Suppressor macrophage (primary cell): ENCODE measurements around the gene HOXD3.

Experiments
- DNase-seq, 4 experiments: peaks; one replicate each; pipeline ENCODE4 v3.0.0-alpha.2; 2020 to 2022

HOXD3 gene

DNA sequence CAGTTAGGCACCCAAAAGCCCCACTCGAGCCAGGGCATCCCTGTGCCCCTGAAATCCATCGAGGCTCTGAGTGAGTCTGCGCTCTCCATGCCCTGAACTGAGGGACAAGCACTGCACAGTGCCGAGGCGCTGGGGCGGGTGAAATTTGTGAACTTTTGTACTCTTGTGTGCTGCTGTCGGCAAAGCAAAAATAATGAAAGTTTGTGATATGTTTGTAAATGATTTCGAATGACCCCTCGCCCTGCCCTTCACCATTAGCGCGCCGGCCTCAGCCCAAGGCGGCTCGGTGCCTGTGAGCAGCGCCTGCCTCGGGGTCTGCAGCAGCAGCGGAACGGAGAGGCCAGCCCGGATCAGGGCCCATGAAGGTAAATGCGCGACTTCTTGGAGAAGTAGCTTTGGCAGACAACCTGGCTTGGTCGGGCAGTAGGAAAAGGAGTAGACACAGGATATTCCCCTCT, 7.6 kb upstream of the HOXD3 start:
- no peak for DNase-seq

DNA sequence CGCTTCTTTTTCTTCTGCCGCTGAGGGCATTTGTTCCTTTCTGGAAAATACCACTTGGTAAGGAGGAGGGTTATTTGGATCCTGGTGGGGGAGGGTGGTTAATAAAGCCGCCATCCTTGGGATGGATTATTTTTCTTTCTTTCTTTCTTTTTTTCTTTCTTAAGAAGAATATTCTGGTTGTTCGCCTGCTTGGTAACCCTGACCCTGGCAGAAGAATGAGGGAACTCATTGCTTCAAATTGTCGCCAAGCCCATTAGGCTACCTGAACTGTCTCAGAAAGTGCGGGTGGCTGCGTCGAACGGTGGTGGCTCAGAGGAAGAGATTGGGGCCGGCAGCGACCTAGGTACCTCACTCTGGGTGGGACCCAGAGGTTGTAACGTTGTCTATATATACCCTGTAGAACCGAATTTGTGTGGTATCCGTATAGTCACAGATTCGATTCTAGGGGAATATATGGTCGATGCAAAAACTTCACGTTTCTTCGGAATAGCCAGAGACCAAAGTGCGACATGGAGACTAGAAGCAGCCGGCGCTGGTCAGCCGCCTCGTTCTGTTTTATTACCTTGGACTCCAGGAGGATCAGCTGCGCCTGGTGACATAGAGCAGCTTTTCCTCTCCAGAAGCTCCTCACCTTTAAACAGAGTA, 7.0 kb upstream of the HOXD3 start:
- DNase-seq: no peak

DNA sequence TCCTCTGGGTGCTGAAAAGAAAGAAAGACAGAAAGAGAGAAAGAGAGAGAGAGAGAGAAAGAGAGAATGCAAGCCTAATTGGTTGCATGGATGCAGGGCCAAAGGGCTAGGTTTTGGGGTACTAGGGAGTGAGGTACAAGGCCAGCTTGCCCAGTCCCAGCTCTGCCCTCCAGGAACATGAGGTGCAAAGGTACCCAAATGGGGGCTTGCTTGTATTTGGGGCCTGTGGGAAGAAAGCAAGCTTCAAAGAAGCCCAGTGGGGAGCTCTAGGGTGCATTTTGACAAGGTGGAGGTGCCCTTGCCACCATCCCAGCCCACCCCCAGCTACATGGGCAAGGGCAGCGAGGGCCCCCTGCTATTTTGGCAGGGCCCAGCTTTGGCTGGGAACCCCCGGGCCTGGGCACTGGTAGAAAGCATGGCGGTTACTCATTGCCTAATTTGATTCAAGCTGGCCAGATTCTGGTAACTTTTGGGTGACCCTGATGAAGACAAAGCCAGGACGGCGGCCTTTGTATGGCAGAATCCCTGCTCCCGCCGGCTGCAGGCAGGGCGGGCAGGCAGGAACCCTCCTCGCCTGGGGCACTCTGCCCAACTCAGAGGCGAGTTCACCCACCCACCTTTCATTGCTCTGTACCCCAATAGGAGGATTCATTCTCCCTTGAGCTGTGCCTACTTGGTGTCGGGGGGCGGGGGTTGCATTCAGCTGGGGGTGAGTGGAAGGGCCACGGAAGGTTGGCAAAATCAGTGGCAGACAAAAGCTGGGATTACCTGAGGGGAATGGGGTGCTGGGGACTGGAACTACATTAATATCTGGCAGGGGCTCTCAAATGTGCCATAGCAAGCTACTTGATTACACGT, 6.3 kb upstream of the HOXD3 start:
- no peak for DNase-seq

DNA sequence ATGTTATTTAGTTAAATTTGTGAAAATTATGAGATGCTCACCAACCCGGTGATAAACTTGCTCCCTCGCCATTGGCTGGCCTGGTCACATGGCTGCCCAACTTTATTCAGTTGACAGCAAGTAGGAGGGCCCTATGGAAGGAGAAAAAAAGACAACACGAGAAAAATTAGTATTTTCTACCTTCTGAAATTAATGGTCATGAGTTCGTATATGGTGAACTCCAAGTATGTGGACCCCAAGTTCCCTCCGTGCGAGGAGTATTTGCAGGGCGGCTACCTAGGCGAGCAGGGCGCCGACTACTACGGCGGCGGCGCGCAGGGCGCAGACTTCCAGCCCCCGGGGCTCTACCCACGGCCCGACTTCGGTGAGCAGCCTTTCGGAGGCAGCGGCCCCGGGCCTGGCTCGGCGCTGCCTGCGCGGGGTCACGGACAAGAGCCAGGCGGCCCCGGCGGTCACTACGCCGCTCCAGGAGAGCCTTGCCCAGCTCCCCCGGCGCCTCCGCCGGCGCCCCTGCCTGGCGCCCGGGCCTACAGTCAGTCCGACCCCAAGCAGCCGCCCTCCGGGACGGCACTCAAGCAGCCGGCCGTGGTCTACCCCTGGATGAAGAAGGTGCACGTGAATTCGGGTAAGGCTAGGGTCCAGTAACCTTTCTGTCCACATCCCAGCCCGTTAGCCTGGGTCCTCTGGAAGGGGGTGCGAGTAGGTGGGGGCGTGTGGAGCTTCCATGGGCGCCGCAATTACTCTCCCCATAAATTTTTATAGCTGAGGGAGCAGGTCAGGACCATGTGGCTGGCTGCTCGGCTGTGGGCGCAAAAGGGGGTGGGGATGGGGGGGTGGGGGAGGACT, 5.4 kb upstream of the HOXD3 start, which contains the start of gene HOXD4:
Gene HOXD4, plus strand, starts transcription at position 109 of the 846 bp plus-strand sequence. Its CDS starts 84 bp downstream, at position 193.
- DNase-seq: no peak

DNA sequence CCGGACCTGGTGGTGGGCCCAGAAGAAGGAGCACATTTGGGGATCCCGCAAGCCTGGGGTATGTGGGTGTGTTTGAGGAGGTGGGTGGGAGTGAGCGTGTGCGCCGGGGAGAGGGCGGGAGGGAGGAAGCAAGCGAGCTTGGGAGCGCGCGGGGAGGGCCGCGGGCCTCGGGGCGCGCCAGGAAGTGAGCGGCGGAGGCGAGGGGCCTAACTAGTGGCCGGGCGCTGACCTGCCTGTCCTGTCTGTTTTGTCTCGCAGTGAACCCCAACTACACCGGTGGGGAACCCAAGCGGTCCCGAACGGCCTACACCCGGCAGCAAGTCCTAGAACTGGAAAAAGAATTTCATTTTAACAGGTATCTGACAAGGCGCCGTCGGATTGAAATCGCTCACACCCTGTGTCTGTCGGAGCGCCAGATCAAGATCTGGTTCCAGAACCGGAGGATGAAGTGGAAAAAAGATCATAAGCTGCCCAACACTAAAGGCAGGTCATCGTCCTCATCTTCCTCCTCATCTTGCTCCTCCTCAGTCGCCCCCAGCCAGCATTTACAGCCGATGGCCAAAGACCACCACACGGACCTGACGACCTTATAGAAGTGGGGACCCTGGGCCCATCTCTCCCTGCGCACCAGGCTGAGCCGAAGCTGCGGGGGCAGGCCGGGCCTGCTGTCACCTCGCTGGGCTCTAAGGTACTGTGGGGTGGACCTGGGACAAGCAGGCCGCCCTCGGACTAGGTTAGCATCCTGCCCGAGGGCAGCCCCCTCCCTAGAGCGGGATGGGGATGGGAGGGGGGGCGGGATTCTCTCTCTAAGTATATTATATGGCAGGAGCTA, 4.5 kb upstream of the HOXD3 start:
- DNase-seq: no peak

DNA sequence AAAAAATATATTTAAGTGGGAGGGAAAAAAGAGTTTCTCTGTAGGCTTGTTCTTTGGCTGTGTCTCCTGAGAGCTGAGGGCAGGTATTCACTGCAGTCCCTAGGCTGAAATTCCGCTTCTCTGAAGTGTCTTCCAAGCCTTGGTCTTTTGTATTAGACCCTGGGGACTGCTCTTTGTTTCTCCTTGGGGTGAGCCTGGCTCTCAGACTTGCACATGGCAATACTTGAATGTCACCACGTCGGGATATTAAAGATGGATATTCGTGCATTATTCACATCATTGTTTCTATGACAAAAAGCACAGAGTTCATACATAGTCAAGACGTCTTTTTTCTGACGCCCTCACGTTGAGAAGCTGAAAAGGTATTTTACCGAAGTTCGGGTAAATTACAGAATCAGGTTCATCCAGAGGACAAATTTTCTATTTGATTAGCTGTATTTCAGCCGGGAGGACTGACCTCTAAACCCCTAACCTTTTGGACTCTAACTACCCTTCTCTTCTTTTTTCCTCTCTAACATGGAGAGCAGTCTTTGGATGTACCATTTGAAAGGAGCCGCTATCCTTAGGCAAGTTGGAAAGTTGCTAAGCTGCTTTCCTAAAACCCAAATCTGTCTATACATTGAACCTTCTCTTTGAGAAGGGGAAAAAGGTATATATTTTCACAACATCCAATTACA, 2.4 kb upstream of the HOXD3 start:
- DNase-seq: no peak

DNA sequence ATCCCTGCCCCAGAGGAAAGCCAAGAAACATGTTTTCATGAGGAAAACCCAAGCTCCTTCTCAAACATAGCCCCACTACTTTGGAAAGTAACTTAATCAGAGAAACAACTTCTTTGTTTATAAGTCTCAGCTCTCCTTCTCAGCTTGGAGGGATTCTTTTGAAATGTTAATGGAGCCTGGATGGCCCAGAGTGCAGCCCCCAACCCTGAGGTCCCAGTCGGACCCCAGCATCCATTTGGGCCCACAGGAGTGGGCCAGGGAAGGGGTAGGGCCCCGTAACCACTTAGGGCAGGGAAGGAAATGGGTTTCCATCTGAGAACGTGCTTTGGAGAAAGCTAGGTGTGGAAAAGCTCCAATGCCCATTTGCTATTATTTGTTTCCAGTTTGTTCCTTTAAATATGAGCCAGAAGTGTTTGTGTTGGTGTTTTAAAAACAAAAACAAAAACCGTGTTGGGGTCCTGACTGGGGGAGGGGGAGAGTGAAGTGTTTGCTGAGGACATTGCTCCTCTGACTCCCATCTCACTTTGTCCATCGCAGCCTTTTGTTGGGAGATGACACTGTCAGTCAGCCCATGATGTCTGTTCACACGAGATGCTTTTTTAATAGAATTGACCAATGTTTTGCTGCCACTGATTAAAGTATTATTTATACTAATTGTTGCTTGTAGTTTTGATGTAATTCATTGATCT, 1.6 kb upstream of the HOXD3 start:
- no peak for DNase-seq

DNA sequence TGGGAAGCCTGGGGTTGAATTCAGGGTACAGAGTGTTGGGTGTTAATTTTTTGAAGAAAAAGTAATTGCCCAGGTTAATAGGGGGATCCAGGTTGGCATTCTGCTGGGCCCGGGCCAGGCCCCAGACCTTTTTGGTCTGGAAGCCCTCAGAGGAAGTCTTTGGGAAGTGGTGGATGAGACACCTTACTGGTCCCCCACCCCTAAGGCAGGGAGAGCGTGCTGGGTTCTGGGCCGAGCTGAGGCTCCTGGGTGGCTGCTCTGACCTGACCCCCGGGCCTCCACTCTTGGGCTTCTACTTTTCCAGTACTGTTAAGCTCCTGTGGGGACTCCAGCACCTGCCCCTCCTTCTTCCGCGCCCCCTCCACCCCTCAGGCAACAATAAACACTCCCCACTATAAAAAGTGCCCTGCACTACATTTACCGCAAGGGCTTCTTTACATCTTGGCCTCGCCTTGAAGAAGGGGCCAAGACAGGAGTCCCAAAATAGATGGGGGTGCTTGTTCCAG, 753 bp upstream of the HOXD3 start:
- DNase-seq: no peak

DNA sequence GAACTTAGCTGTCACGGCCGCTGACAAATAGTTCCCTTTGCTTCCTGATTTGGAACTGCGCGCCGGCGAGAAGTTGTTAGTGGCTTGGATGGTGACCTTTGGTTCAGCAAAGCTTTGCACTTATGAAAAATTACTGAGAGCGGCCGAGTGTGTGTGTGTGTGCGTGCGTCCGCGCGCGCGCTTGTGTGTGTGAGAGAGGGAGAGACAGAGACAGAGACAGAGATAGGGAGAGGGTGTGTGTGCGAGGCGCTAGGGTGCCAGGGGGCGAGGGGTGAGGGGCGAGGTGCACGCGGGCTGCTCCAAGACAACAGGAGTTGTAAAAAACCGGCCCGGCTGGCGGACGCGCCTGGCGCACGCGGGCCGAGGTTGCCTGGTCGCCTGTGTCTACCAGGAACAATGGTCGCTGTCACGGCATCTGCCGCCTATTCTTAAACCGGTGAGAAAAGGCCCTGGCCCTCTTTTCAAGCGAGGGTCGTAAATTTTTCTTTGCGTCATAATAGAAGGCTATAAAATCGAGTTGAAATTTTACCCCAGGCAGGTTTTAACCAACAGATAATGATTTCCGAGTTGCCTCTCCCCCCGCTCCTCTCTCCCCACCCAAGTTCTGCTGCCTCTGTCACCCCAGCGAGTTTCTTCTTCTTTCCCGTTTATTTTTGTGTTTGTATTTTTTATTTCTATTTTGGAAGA, 535 bp downstream of the HOXD3 start:
- DNase-seq: no peak

DNA sequence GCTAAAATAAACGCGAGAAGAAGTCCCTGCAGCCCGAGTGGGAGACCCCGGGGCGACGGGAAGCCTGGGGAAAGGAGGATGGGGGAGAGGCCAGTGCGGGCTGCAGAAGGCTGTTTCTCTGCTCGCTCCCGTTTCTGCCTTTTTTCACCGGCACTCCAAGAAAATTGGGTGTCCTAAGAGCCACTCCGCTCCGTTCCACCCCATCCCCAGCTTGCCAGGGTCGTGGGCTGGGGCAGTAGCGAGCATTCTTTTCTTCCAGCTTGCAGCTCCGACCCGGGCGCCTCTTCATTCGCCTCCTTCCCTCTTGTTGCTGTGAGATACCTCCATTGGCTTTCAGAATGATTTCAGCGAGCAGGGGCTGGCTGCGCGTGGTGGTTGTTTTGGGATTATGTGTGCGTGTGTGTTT, 1.1 kb downstream of the HOXD3 start:
- no peak for DNase-seq

DNA sequence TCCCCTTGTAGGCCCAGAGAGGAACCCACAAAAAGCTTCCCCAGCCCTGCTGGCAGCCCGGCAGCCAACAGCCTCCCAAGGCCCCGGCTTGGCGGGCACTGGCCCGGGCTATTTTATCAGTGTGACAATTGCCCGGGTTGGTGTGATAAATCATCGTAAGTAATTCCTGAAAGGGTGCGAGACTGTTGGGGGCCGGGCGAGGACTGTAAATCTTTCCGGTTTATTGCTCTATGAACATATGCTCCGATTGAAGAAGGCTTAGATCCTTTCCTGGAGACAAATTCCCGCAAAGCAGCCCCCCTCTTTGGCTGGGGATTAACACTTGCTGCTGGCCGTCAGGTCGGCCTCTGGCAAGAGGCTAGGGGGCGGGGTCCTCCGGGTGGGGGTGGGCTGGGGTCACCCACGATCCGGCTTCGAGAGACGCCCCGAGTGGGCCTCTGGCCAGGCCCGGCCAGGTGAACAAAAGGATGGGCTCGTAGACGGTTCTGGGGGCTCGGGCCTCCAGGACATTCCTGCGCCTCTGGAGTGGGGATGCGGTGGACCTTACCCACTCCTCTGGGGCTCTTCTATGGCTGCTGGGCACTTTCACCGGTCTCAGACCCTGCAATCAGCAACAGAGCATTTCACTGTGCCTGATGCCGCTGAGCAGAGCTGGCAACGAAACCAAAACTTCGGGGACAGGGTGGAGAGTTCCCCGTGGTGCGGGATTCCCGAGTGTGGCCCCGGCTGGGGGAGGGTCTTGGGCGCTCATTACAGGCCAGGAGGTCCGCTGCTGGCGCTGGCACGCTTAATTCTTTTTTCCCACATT, 2.0 kb downstream of the HOXD3 start:
- DNase-seq: no peak

DNA sequence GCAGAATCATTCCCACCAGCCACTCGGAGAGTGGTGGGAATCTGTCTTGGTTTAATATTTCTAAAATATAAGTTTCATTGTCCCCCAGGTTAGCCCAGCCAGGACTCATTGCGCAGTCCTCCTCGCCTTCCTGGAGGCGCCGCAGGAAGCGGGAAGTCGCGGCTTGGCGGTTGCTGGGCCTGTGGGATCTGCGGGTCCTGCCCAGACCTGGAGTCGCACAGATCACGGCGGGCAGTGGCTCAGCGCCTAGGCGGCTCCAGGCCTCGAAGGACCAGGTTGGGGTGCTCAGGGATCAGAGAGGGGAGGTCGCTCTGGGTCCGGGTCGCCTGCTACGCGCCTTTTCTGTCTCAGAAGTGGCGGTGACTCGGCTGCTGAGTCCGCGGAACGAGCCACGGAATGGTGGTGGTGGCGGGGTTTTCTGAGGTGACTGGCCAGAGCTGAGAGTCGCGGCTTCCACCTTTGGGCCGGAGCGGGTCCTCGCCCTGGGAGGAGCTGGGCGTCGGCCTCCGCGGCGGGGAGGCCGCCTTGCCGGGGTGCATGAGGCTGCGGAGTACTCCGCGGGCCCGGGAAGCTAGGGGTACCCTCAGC, 2.6 kb downstream of the HOXD3 start:
- no peak for DNase-seq

DNA sequence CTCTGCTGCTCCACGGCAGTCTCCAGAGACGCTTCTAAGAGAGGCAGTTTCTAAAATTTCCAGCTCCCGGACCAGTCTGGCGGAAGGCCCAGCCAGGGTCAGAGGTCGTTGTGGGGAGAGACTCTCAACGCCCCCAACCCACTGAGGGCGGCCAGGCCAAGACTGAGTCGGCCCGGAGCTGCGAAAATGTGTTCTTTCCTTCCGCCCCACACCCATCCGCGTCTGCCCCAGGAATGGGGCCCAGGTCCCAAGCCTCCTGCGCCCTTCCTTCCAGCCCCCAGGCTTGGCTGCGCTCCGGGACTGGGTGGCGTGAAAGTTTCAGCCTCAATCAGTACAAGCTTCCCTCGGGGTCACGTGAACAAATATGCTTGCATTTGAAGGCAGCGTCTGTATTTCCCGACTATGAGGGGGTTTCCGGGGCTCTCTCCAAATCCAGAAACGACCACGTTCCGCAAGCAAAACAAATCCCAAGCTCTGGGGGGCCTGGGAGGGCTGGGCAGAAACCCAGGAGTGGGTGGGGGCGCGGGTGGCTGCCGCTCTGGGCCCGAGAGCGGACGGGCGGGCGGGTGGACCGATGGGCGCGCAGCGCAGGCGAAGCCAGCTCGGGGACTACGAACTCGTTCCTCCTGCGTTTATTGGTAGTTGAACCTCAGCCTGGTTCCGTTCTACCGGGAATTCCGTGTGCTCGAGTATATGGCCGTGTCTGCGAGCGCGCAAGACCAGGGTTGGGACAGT, 3.3 kb downstream of the HOXD3 start:
- no peak for DNase-seq

DNA sequence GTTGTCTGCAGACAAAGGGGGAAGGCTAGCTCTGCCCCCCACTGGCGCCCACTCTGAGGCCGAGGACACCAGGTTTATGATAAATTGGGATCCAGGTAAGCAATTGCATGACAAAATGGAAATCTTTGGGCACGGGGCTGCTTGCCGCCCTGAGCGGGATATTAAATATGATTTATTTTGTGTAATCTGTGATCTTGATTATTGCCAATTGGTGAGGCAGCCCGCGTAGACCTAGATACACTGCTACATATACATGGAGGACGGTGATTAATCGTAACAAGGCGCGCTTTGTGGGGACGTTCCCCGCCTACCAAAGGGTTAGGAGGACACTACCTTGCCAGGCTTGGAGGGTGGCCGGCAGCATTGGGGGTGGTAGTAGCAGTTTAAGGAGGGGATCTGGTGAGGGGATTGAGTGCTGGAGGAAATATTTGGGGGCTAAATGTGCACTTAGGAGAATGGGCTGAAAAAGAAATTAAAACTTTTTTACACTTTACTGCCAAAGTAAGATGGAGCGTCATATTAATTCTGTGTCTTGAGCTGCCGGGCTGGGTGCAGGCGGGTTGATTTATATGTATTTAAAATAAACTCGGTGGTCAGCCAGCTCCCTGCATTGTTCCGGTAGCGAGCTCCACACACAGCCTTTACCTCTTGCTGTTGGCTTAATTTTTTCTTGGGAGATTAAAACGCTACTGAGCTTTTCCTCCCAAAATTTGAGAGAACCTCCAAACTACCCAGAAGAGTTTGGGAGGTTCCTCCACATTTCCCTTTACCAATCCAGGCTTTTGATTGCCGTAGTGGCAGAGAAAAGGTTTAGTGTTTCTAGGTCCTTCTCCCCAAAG, 4.1 kb downstream of the HOXD3 start:
- no peak for DNase-seq

DNA sequence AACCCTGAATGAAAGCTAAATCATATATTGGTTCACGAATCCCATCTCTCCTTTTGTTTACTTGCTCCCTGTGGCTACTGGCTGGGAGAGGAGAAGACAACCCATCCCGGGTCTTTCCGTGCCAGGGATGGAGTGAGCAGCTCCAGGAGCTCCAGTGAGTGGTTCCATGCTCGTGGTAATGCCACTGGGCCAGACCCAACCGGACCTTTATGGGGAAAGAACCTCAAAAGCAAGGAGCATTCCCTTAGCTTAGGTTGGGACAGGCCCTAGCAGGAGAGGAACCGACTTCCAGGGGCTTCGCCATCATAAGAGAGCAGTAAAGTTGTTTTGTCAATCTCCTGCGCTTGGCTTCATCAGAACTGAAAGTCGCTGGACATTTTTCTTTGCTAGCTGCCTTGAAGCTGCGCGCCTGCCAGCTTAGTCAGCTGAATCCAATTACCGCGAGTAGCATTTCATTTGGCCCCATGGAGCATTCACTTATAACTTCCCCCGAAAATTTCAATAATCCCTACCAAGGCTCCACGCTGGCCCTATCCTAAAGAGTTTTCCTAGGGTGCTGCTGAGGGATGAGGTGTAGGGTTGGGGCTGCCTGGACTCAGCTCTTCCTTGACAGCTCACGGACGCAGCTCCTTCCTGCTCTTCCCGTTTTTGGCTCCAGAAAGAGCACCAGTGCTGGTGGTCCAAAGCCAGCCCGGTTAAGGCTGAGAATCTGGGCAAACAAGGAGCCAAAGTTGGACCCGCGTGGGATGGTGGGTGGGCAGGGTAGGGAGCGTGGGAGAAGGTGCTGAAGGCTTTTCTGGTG, 4.9 kb downstream of the HOXD3 start:
- DNase-seq: no peak
